ENCODE results near the gene CUBN.

Gene CUBN

GRCh38 chr10:16953270-16953669 is 176.3 kb downstream of the CUBN start:
- no peak for DNase-seq (ENCODE audit: low read depth in 2 of 3, low spot score in 1 of 3)

- DNase-seq (ENCODE audit: low read depth in 2 of 3, low spot score in 1 of 3): no peak
Observed at GRCh38 chr10:16952610-16953009, 177.0 kb downstream of the CUBN start.

- no peak for DNase-seq (ENCODE audit: low read depth in 2 of 3, low spot score in 1 of 3)
Observed at GRCh38 chr10:16952080-16952479, 177.5 kb downstream of the CUBN start.

- DNase-seq (ENCODE audit: low read depth in 2 of 3, low spot score in 1 of 3): no peak
Observed at GRCh38 chr10:16950656-16951601, 178.7 kb downstream of the CUBN start.

- DNase-seq (ENCODE audit: low read depth in 2 of 3, low spot score in 1 of 3): no peak
Observed at GRCh38 chr10:16949816-16950215, 179.8 kb downstream of the CUBN start.

GRCh38 chr10:16948361-16948760 is 181.2 kb downstream of the CUBN start:
- DNase-seq (ENCODE audit: low read depth in 2 of 3, low spot score in 1 of 3): no peak

- no peak for DNase-seq (ENCODE audit: low read depth in 2 of 3, low spot score in 1 of 3)
Observed at GRCh38 chr10:16947069-16947468, 182.5 kb downstream of the CUBN start.

GRCh38 chr10:16945593-16945992 is 184.0 kb downstream of the CUBN start:
- no peak for DNase-seq (ENCODE audit: low read depth in 2 of 3, low spot score in 1 of 3)

GRCh38 chr10:16944986-16945385 is 184.6 kb downstream of the CUBN start:
- DNase-seq (ENCODE audit: low read depth in 2 of 3, low spot score in 1 of 3): no peak

GRCh38 chr10:16944402-16944801 is 185.2 kb downstream of the CUBN start:
- no peak for DNase-seq (ENCODE audit: low read depth in 2 of 3, low spot score in 1 of 3)

- no peak for DNase-seq (ENCODE audit: low read depth in 2 of 3, low spot score in 1 of 3)
Observed at GRCh38 chr10:16943295-16944285, 186.0 kb downstream of the CUBN start.

GRCh38 chr10:16942381-16943078 is 187.1 kb downstream of the CUBN start:
- no peak for DNase-seq (ENCODE audit: low read depth in 2 of 3, low spot score in 1 of 3)

GRCh38 chr10:16941870-16942269 is 187.7 kb downstream of the CUBN start:
- DNase-seq (ENCODE audit: low read depth in 2 of 3, low spot score in 1 of 3): no peak

GRCh38 chr10:16941067-16941466 is 188.5 kb downstream of the CUBN start:
- no peak for DNase-seq (ENCODE audit: low read depth in 2 of 3, low spot score in 1 of 3)

- DNase-seq (ENCODE audit: low read depth in 2 of 3, low spot score in 1 of 3): no peak
Observed at GRCh38 chr10:16938952-16939351, 190.7 kb downstream of the CUBN start.

GRCh38 chr10:16934461-16934860 is 195.2 kb downstream of the CUBN start:
- DNase-seq (ENCODE audit: low read depth in 2 of 3, low spot score in 1 of 3): no peak

- no peak for DNase-seq (ENCODE audit: low read depth in 2 of 3, low spot score in 1 of 3)
Observed at GRCh38 chr10:16933783-16934182, 195.8 kb downstream of the CUBN start.

GRCh38 chr10:16931930-16932329 is 197.7 kb downstream of the CUBN start:
- DNase-seq (ENCODE audit: low read depth in 2 of 3, low spot score in 1 of 3): no peak

GRCh38 chr10:16930540-16930939 is 199.1 kb downstream of the CUBN start:
- no peak for DNase-seq (ENCODE audit: low read depth in 2 of 3, low spot score in 1 of 3)

GRCh38 chr10:16929069-16929468 is 200.5 kb downstream of the CUBN start:
- DNase-seq (ENCODE audit: low read depth in 2 of 3, low spot score in 1 of 3): no peak

GRCh38 chr10:16927546-16927945 is 202.1 kb downstream of the CUBN start:
- no peak for DNase-seq (ENCODE audit: low read depth in 2 of 3, low spot score in 1 of 3)

Measured in stimulated activated CD4-positive, alpha-beta T cell treated with anti-CD3 and anti-CD28 coated beads, Interleukin-12 subunit alpha, Interleukin-12 subunit beta, amount 100 ng/mL, for 48 hours (primary cell).